BJ (cell line): ENCODE data around the gene COL8A1. TPM values are rescaled to one million over a fixed set of nuclear protein-coding genes. Genes with fewer than 3 reads are reported as not detected.

Experiments used
- CTCF ChIA-PET: fragments of 350-600 bp; formaldehyde crosslinking; extraction: SDS; loops from one replicate; lab custom pipeline; 2021; ENCODE audit warnings: antibody characterized with exemption, inconsistent platforms; lab: Yijun Ruan, JAX
- POLR2A ChIA-PET: fragments of 300-600 bp; sonication (Branson Sonifier 250); formaldehyde crosslinking; extraction: SDS; loops from one replicate; lab custom pipeline; 2021; ENCODE audit warnings: antibody characterized with exemption; lab: Charles Lee
- DNase-seq: peaks from one replicate; pipeline ENCODE4 v3.0.0-alpha.2; 2011; ENCODE audit warnings: low read depth
- H3K27me3 ChIP-seq: 2 replicates; pipeline ENCODE4 v1.6.0; 2011; ENCODE audit warnings: low read length; ENCODE audit not compliant: control insufficient read depth, insufficient read depth
- H3K36me3 ChIP-seq: 2 replicates; pipeline ENCODE4 v1.5.1; 2011; ENCODE audit warnings: low read length; ENCODE audit not compliant: control insufficient read depth, insufficient read depth
- H3K4me3 ChIP-seq: 2 replicates; pipeline ENCODE4 v1.5.1; 2011; ENCODE audit warnings: low read depth, mild to moderate bottlenecking, control low read depth, low read length
- CTCF ChIP-seq: IDR thresholded peaks from 2 replicates; pipeline ENCODE4 v1.5.1; 2011; ENCODE audit warnings: low read depth, mild to moderate bottlenecking, control low read depth, inconsistent platforms, low read length, moderate library complexity; ENCODE audit not compliant: insufficient read depth
- polyA plus RNA-seq: library from polyadenylated mRNA; depleted of rRNA; stranded (reverse); fragments of >200 nt; gene quantifications from 2 replicates; pipeline ENCODE4 v1.2.3, GENCODE V29; 2011

Gene COL8A1
- polyA plus RNA-seq, 1 experiment = 186 TPM

GRCh38 chr3:99639579-99639978 is 1.2 kb downstream of the COL8A1 start:
- ChIA-PET CTCF (interaction anchor here (0.5 to 1.0 kb wide), 3 partner anchors 12 to 166 kb away, joined by 3 read pairs; no protein-coding TSS in a partner anchor), POLR2A (interaction anchor here (0.9 kb wide), 1 partner anchor 76 kb away, joined by 3 read pairs; no protein-coding TSS in a partner anchor)
- Histone ChIP-seq H3K27me3 (no peaks in the 10 kb centered on the region), H3K4me3 (peak overlapping the region; percentile 57), H3K36me3 (no peaks in the 10 kb centered on the region)
- TF ChIP-seq CTCF = no peak
- no peak for DNase-seq

DNA sequence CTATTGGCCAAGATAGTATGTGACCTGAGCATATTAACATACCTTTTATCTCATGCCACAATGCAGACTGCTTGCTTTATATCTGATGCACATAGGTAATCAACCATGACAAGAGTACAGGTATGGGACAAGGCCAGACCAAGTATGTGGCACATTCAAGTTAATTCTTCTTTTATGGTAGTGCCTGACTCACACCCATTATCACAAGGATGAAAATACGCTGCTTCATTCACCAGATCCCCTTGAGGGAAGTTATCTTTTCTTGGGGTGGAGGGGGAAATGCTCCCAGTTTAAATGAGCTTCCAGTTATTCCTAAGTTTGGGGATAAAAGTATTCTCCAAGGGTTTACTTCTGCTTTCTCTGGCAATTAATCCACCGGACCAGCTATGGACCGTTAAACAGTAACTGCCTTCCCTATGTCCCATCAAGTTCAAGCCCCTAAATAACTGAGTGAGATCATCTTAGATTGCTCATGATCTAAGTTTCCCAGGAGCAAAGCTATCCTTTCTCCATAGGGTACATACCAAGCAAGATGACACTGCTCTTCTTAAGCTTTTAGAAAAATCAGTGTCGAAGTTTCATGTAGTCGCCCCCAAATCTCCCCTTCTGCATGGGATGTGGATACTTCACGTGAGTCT is 1.9 kb downstream of the COL8A1 start:
- H3K36me3 ChIP-seq = no peaks in the 10 kb centered on the region
- TF ChIP-seq CTCF = no peak
- no peak for DNase-seq
- H3K4me3 ChIP-seq = 0 out of 2 replicates have a peak overlapping the region, but pooled peaks have one; percentile 12
- ChIA-PET CTCF (interaction anchor here (1.3 to 1.5 kb wide), 4 partner anchors 46 to 113 kb away, joined by 3 to 5 read pairs (median 4); no protein-coding TSS in a partner anchor), POLR2A (interaction anchor here (0.9 kb wide), 1 partner anchor 77 kb away, joined by 3 read pairs; no protein-coding TSS in a partner anchor)
- H3K27me3 ChIP-seq = no peaks in the 10 kb centered on the region

- H3K27me3 ChIP-seq = no peaks in the 10 kb centered on the region
- POLR2A ChIA-PET = no interaction called here
- TF ChIP-seq CTCF = no peak
- CTCF ChIA-PET = interaction anchor here (1.3 to 1.5 kb wide), 4 partner anchors 45 to 112 kb away, joined by 3 to 5 read pairs (median 4); no protein-coding TSS in a partner anchor
- H3K36me3 ChIP-seq = no peaks in the 10 kb centered on the region
- no peak overlapping the region for H3K4me3 ChIP-seq
- no peak for DNase-seq
These were observed 3.1 kb downstream of the COL8A1 start for GRCh38 chr3:99641480-99641879.

- Histone ChIP-seq H3K4me3 (no peak overlapping the region), H3K36me3 (no peaks in the 10 kb centered on the region), H3K27me3 (no peaks in the 10 kb centered on the region)
- POLR2A ChIA-PET = interaction anchor here (0.9 kb wide), 1 partner anchor 110 kb away, joined by 4 read pairs; no protein-coding TSS in a partner anchor
- DNase-seq = no peak
- CTCF ChIA-PET = interaction anchor here (1.1 to 1.3 kb wide), 2 partner anchors 10 to 33 kb away, joined by 4 to 5 read pairs; no protein-coding TSS in a partner anchor
- no peak for TF ChIP-seq CTCF
These were observed 3.6 kb downstream of the COL8A1 start for GRCh38 chr3:99641982-99642381.

GRCh38 chr3:99644017-99644416 is 5.6 kb downstream of the COL8A1 start:
- ChIA-PET POLR2A (interaction anchor here (0.6 kb wide), 1 partner anchor 16 kb away, joined by 3 read pairs; no protein-coding TSS in a partner anchor), CTCF (interaction anchor here (0.5 to 3.2 kb wide), 13 partner anchors 12 to 146 kb away, joined by 3 to 20 read pairs (median 5); no protein-coding TSS in a partner anchor)
- TF ChIP-seq CTCF = no peak
- Histone ChIP-seq H3K36me3 (no peaks in the 10 kb centered on the region), H3K4me3 (no peak overlapping the region), H3K27me3 (no peaks in the 10 kb centered on the region)
- no peak for DNase-seq
